Superior temporal gyrus (tissue), 1 donor: ENCODE data around the gene AFAP1L2.
"Not testable (repeated sequence)": the region's sequence is repeated elsewhere in the genome, so short reads cannot be mapped to it uniquely, and the experiment has no call there.

Source experiments
- DNase-seq: peaks from one replicate; pipeline ENCODE4 v3.0.0-alpha.2; 2016; ENCODE audit errors: extremely low spot score

AFAP1L2 gene

GRCh38 chr10:114359041-114359952 lies 45.0 kb downstream of the AFAP1L2 start:
- DNase-seq: no peak

GRCh38 chr10:114357515-114357996 lies 46.7 kb downstream of the AFAP1L2 start:
- no peak for DNase-seq

GRCh38 chr10:114356751-114357514 lies 47.4 kb downstream of the AFAP1L2 start:
- no peak for DNase-seq

GRCh38 chr10:114356126-114356525 lies 48.2 kb downstream of the AFAP1L2 start:
- DNase-seq: no peak

GRCh38 chr10:114353383-114353782 lies 50.9 kb downstream of the AFAP1L2 start:
- no peak for DNase-seq

GRCh38 chr10:114352653-114353298 lies 51.5 kb downstream of the AFAP1L2 start:
- no peak for DNase-seq

GRCh38 chr10:114350751-114351150 lies 53.6 kb downstream of the AFAP1L2 start:
- DNase-seq: no peak

GRCh38 chr10:114349522-114350215 lies 54.6 kb downstream of the AFAP1L2 start:
- DNase-seq: no peak

- not testable (repeated sequence) for DNase-seq
Observed at GRCh38 chr10:114349071-114349470, 55.2 kb downstream of the AFAP1L2 start.

- DNase-seq: no peak
Observed at GRCh38 chr10:114347791-114348190, 56.5 kb downstream of the AFAP1L2 start.

GRCh38 chr10:114347241-114347640 lies 57.1 kb downstream of the AFAP1L2 start:
- no peak for DNase-seq

- DNase-seq: no peak
Observed at GRCh38 chr10:114346176-114347031, 57.9 kb downstream of the AFAP1L2 start.

GRCh38 chr10:114345701-114346100 lies 58.6 kb downstream of the AFAP1L2 start:
- no peak for DNase-seq

GRCh38 chr10:114343623-114344505 lies 60.4 kb downstream of the AFAP1L2 start:
- no peak for DNase-seq

- DNase-seq: no peak
Observed at GRCh38 chr10:114342976-114343375, 61.3 kb downstream of the AFAP1L2 start.

GRCh38 chr10:114340816-114341215 lies 63.5 kb downstream of the AFAP1L2 start:
- DNase-seq: no peak

GRCh38 chr10:114337510-114338462 lies 66.5 kb downstream of the AFAP1L2 start:
- no peak for DNase-seq

- no peak for DNase-seq
Observed at GRCh38 chr10:114336823-114337509, 67.3 kb downstream of the AFAP1L2 start.
